VCaP (cell line): ENCODE results near the gene THOC1.

Source experiments
- H3K27ac ChIP-seq: fragments of 450-650 bp; 2 replicates; pipeline ENCODE4 v1.5.1; 2017
- TF ChIP-seq, protein P1 (sequence below): fragments of 450-650 bp; conservative IDR thresholded peaks from 2 replicates; pipeline ENCODE4 v1.5.1; 2017; ENCODE audit warnings: mild to moderate bottlenecking, moderate library complexity

The THOC1 gene

DNA sequence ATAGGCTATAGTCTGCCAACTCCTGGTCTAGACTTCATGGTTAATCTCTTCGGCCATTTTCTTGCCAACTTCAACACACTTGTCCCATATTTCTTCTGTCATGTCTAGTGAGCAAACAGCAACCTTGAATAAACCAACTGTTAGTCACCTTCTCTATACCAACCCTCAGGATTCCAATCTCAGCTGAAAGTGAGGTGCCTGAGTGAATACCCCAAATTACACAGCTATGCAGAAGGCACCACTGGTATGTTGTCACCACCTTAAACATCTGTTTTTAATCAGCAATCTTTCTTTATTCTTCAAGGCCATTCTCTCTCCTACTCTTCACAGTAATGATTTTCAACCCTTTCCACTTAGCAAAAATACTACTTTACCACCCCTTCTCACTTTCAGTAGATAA, 39.3 kb downstream of the THOC1 start:
- H3K27ac ChIP-seq = no peak overlapping the region
- TF ChIP-seq, protein P1, sequence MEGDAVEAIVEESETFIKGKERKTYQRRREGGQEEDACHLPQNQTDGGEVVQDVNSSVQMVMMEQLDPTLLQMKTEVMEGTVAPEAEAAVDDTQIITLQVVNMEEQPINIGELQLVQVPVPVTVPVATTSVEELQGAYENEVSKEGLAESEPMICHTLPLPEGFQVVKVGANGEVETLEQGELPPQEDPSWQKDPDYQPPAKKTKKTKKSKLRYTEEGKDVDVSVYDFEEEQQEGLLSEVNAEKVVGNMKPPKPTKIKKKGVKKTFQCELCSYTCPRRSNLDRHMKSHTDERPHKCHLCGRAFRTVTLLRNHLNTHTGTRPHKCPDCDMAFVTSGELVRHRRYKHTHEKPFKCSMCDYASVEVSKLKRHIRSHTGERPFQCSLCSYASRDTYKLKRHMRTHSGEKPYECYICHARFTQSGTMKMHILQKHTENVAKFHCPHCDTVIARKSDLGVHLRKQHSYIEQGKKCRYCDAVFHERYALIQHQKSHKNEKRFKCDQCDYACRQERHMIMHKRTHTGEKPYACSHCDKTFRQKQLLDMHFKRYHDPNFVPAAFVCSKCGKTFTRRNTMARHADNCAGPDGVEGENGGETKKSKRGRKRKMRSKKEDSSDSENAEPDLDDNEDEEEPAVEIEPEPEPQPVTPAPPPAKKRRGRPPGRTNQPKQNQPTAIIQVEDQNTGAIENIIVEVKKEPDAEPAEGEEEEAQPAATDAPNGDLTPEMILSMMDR = no peak

DNA sequence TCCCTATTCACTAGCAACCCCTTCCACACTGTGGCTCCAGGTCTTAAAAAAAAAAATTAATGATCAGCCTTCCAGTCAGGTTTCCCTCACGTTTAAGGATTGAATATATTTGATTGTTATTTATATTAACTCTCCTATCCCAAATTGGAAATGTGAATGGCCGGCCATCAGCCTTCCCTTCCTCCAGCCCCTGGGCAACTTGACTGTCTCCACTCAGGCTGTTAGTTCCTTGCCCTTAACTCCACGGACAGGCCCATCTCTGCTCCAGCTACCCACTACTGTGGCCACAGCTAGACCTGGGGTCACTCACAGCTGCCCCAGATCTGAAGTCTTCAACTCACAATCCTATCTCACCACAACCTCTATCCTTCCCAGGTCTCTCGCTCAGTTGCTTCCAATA, 39.9 kb downstream of the THOC1 start:
- TF ChIP-seq, protein P1 = no peak
- H3K27ac ChIP-seq = no peak overlapping the region

DNA sequence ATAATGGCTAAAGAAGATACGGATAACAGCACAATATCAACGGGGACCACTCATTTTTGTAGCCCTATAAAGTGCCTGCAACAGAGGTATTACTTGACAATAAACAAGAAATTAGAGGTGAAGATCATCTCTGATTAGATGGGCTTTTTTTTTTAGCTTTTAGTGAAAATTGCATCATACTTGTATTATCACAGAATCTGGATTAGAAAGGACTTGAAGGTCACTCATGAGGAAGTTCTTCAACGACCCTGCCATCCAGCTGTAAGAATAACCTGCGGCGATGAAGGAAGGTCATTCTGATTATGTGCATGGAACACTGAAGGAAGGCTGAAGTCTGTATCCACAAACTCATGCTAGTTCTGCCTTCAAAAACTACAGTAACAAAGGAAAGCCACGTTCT, 40.5 kb downstream of the THOC1 start:
- no peak overlapping the region for H3K27ac ChIP-seq
- TF ChIP-seq, protein P1 = no peak

DNA sequence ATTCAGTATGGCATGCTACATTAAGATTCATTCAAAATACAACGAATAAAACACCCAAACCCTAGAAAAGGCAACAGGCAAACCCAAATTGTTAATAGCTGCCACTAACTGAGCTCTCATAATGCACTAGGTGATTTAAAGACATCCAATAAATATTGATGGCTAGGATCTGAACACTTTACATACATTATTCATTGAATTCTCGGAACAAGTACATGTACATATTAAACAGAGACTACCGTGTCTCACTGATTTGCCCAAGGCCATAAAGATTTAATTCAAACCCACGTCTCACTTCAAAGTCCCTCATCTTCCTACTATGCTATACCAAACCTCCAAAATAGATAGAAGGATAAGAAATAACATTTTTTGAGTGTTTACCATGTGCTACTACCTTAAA, 42.1 kb downstream of the THOC1 start:
- TF ChIP-seq, protein P1 = no peak
- no peak overlapping the region for H3K27ac ChIP-seq

DNA sequence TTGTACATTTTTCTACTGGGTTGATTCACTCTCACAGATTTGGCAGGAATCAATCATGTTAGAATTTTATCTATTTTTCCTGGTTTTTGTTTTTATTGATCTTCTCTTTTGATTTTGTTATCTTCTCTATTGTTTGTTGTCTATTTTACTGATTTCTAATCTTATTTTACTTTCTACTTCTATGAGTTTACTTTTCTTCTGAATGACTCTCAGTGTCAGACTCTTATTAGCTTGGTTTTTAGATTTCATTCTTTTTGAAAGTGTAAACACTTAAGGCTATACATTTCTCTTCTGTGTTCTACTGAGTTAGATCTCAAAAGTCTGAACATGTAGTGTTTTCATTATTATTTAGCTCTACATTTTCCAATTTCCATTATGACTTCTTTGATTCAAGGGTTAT, 47.1 kb downstream of the THOC1 start:
- H3K27ac ChIP-seq = no peak overlapping the region

DNA sequence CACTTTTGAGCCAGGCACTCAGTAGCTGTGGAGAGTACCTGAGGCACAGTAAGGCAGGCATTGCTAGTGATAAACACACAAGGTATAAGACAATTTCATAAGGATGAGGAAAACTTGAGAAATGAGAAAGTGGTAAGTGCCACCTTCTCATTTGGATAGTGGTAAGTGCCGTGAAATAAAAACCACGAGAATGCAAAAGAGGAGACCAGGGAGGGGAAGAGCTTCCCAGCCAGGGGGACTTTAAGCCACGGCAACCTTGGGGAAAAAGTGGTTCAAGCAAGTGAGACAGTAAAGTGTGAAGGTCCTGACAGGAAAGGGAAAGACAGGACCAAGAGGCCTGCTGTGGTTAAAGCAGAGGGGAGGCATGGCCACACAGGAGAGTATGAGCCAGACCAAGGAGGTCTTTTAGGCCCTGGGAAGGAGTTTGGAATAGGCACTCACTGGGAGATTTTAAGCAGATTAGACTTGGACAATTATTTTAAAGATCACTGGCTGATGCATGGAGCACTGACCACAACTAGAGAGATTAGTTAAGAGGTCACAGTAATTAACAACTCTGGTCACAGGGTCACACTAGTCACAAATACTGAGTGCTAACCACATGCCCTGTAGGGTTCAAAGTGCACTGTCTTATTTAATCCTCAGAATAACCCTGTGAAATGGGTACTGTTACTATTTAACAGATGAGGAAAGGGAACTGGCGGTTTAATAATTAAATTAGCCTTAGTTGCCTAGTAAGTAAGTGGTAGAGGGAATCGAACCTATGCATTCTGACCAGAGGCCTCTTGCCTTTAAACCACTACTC, 50.1 kb downstream of the THOC1 start:
- TF ChIP-seq, protein P1 = no peak
- peak overlapping the region; percentile 89 for H3K27ac ChIP-seq

More for the DNA sequence above, 47.1 kb downstream of the THOC1 start:
- TF ChIP-seq, protein P1 = no peak

DNA sequence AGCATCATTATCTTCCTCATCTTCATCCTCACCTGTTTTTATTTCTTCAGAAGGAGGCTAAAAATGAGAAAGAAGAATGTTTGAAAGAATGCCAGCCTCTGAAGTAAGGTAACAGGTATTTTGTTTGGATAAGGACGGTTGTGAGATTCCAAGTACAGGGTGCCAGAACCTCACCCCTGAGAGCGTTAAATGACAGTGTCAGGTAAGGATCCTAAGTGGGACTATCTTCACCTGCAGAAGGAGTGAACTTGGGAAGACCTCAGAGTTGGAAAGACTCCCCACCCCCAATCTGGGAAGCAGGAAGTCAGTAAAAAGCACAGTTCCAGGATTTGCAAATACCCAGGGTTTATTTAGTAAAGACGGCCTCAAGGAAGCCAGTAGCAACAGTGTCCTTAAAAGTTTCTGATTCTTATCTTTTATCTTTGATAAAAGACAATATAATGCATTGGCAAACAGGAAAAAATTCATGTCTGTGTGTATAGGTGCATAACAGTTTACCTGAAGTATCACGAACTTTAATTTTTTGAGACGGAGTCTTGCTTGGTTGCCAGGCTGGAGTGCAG, 52.3 kb downstream of the THOC1 start:
- H3K27ac ChIP-seq = peak overlapping the region; percentile 89
- TF ChIP-seq, protein P1 = no peak
